ENCODE results near the gene TMEM231.
A peak's percentile ranks its signal among the peaks of the same experiment; 100 is the strongest.

TMEM231 gene

GRCh38 chr16:75497558-75497957 is 58.5 kb downstream of the TMEM231 start:
- DNase-seq (ENCODE audit: low read depth), result no peak
- no peak overlapping the region for H3K4me3 ChIP-seq (replicated peaks; ENCODE audit: low read depth, low read length)
- TF ChIP-seq, protein P1, sequence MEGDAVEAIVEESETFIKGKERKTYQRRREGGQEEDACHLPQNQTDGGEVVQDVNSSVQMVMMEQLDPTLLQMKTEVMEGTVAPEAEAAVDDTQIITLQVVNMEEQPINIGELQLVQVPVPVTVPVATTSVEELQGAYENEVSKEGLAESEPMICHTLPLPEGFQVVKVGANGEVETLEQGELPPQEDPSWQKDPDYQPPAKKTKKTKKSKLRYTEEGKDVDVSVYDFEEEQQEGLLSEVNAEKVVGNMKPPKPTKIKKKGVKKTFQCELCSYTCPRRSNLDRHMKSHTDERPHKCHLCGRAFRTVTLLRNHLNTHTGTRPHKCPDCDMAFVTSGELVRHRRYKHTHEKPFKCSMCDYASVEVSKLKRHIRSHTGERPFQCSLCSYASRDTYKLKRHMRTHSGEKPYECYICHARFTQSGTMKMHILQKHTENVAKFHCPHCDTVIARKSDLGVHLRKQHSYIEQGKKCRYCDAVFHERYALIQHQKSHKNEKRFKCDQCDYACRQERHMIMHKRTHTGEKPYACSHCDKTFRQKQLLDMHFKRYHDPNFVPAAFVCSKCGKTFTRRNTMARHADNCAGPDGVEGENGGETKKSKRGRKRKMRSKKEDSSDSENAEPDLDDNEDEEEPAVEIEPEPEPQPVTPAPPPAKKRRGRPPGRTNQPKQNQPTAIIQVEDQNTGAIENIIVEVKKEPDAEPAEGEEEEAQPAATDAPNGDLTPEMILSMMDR (IDR thresholded peaks at IDR 0.05; ENCODE audit: low read length, missing control alignments), result no peak

DNA sequence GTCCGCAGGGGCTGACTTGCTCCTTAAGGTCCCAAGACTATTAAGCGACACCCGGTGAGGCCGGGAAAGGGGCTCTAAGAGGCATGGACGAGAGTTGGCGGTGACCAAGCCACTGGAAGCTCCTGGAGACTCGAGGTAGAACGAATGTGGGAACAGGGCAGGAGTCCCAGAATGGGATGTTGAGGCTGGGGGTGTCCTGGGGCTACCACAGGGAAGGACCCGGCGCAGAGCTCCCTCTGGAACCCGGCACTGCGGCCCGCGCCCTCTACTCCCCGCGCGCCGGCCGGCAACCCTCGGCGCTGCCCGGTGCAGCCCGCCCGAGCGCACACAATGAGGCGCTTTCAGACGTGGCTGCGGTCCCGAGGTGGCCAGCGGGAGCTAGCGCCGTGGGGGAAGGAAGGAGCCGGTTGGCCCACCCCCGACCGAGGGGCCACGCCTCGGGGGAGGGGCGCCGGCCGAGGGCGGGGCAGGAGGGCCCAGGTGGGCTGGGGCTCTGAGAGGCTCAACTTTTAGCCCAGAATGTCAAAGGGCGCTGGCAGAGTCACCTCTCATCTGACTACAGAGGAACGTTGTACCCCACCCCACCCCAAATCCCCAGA is 60.9 kb downstream of the TMEM231 start, which contains the start of gene CHST6:
Gene CHST6, minus strand, starts transcription at position 366 of the 599 bp plus-strand sequence. CDS start 15,613 bp downstream, outside the sequence.
- TF ChIP-seq, protein P1 (IDR thresholded peaks at IDR 0.05; ENCODE audit: low read length, missing control alignments), result no peak
- DNase-seq (ENCODE audit: low read depth), result no peak
- peak within 1 kb of the TSS; percentile 51 for H3K4me3 ChIP-seq (replicated peaks; ENCODE audit: low read depth, low read length)

DNA sequence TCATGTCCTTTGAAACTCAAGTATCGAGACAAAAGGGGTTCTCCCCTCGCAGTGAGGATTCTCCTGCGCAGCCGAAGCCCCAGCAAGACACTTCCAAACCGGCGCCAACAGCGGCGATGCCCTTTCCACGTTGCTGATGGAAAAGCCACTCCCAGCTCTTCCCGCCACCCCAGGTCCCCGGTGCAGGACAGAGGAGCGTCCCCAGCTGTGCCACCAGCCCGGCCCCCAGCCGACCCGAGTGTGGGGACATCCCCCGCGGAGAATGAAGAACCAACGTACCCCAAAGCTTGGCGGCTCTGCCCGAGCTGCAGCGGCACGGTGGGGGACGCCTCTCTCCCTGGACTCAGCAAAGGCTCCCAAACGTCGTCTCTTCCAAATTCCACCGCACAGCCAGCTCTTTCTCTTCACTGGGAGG is 61.4 kb downstream of the TMEM231 start:
- TF ChIP-seq, protein P1 (IDR thresholded peaks at IDR 0.05; ENCODE audit: low read length, missing control alignments), result no peak
- peak overlapping the region; percentile 51 for H3K4me3 ChIP-seq (replicated peaks; ENCODE audit: low read depth, low read length)
- DNase-seq (ENCODE audit: low read depth), result no peak

DNA sequence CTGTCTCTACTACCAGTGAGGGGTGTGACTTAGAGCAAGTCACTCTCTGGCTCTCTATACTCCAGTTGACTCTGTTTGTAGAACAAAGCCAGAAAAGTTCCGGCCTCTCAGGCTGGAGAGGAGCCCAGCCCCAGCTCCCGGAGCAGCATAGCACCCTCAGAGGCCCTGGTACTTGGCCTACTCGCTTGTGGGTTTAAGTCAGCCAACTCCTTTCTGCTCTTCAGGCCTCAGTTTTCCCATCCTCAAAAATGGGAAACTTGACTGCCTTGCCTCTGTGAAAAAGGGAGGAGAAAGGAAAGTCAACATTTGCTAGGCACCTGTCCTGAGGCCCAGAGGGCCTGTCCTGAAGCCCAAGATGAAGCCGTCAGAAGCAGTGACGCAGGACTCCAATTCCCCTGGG is 61.9 kb downstream of the TMEM231 start:
- H3K4me3 ChIP-seq (replicated peaks; ENCODE audit: low read depth, low read length), result peak overlapping the region; percentile 51
- TF ChIP-seq, protein P1 (IDR thresholded peaks at IDR 0.05; ENCODE audit: low read length, missing control alignments), result no peak
- no peak for DNase-seq (ENCODE audit: low read depth)

GRCh38 chr16:75491876-75492275 is 64.2 kb downstream of the TMEM231 start:
- TF ChIP-seq, protein P1 (IDR thresholded peaks at IDR 0.05; ENCODE audit: low read length, missing control alignments), result no peak
- H3K4me3 ChIP-seq (replicated peaks; ENCODE audit: low read depth, low read length), result no peak overlapping the region
- DNase-seq (ENCODE audit: low read depth), result no peak

- TF ChIP-seq, protein P1 (IDR thresholded peaks at IDR 0.05; ENCODE audit: low read length, missing control alignments), result no peak
- no peak overlapping the region for H3K4me3 ChIP-seq (replicated peaks; ENCODE audit: low read depth, low read length)
- no peak for DNase-seq (ENCODE audit: low read depth)
Observed at GRCh38 chr16:75488322-75488721, 67.7 kb downstream of the TMEM231 start.

Data from fibroblast of pulmonary artery (primary cell).